ENCODE measurements around the gene MAP4K2. TPM values are rescaled to one million over a fixed set of nuclear protein-coding genes. Genes with fewer than 3 reads are reported as not detected.

Gene MAP4K2
- total RNA-seq, 1 experiment from 2014 or later, result 34.3 TPM

- Histone ChIP-seq H3K4me2 (no peak overlapping the region), H2AFZ (no peak overlapping the region), H3K36me3 (ENCODE audit: low read depth) (no peaks in the 10 kb centered on the region), H3K4me3 (no peak overlapping the region), H3K9me3 (ENCODE audit: insufficient read depth, low read depth) (no peaks in the 10 kb centered on the region), H4K20me1 (ENCODE audit: insufficient read depth) (no peaks in the 10 kb centered on the region), H3F3A (ENCODE audit: insufficient read depth, low read depth) (peaks cover 12% of the 10 kb centered on the region; the same call in 1 of the 2 replicates), H3K9me2 (ENCODE audit: insufficient read depth) (no peaks in the 10 kb centered on the region), H3K4me1 (replicated peaks; ENCODE audit: insufficient read depth) (peaks cover 13% of the 10 kb centered on the region), H3K79me2 (ENCODE audit: low read depth) (no peaks in the 10 kb centered on the region), H3K27ac (no peak overlapping the region), H3K27me3 (ENCODE audit: insufficient read depth, low read depth) (peaks cover 34% of the 10 kb centered on the region)
- intact Hi-C loops (cut with micrococcal nuclease; ENCODE audit: unreplicated experiment), result no loop called here
- CTCF ChIA-PET, result no interaction called here
- no TSS peak for BruUV-seq (replicated peaks)
- POLR2A ChIA-PET (ENCODE audit: unreplicated experiment), result interaction anchor here (0.7 kb wide), 1 partner anchor 107 kb away, joined by 3 read pairs; no protein-coding TSS in a partner anchor
- DNase-seq, result no peak
- TF ChIP-seq EZH2 (IDR thresholded peaks at IDR 0.05; ENCODE audit: low read depth) (no peak), CTCF (conservative IDR thresholded peaks at IDR 0.05) (no peak)
Measured at GRCh38 chr11:64746486-64746885, 56.5 kb downstream of the MAP4K2 start.

GRCh38 chr11:64745521-64746328 lies 57.3 kb downstream of the MAP4K2 start:
- H3K4me2 ChIP-seq, result no peak overlapping the region
- no peaks in the 10 kb centered on the region for H3K9me2 ChIP-seq (ENCODE audit: insufficient read depth)
- H3K27me3 ChIP-seq (ENCODE audit: insufficient read depth, low read depth), result peaks cover 42% of the 10 kb centered on the region
- intact Hi-C loops (cut with micrococcal nuclease; ENCODE audit: unreplicated experiment), result no loop called here
- no peaks in the 10 kb centered on the region for H3K9me3 ChIP-seq (ENCODE audit: insufficient read depth, low read depth)
- CTCF ChIA-PET, result interaction anchor here (0.6 kb wide), 1 partner anchor 1843 kb away, joined by 4 read pairs; no protein-coding TSS in a partner anchor
- no peak overlapping the region for H2AFZ ChIP-seq
- no TSS peak for BruUV-seq (replicated peaks)
- H3K27ac ChIP-seq, result no peak overlapping the region
- POLR2A ChIA-PET (ENCODE audit: unreplicated experiment), result interaction anchor here (0.7 kb wide), 1 partner anchor 106 kb away, joined by 3 read pairs; no protein-coding TSS in a partner anchor
- no peak overlapping the region for H3K4me3 ChIP-seq
- peak in 1 of 2 experiments; percentile 36 for DNase-seq
- no peaks in the 10 kb centered on the region for H3K79me2 ChIP-seq (ENCODE audit: low read depth)
- H3K4me1 ChIP-seq (replicated peaks; ENCODE audit: insufficient read depth), result peaks cover 13% of the 10 kb centered on the region
- no peaks in the 10 kb centered on the region for H4K20me1 ChIP-seq (ENCODE audit: insufficient read depth)
- TF ChIP-seq CTCF (conservative IDR thresholded peaks at IDR 0.05) (no peak), EZH2 (IDR thresholded peaks at IDR 0.05; ENCODE audit: low read depth) (no peak)
- peaks cover 12% of the 10 kb centered on the region; the same call in 1 of the 2 replicates for H3F3A ChIP-seq (ENCODE audit: insufficient read depth, low read depth)
- H3K36me3 ChIP-seq (ENCODE audit: low read depth), result no peaks in the 10 kb centered on the region

GRCh38 chr11:64745189-64745520 lies 57.9 kb downstream of the MAP4K2 start:
- Histone ChIP-seq H3K4me1 (replicated peaks; ENCODE audit: insufficient read depth) (peaks cover 13% of the 10 kb centered on the region), H2AFZ (no peak overlapping the region), H3K27ac (no peak overlapping the region), H3K9me2 (ENCODE audit: insufficient read depth) (no peaks in the 10 kb centered on the region), H3K27me3 (ENCODE audit: insufficient read depth, low read depth) (peaks cover 44% of the 10 kb centered on the region), H3K79me2 (ENCODE audit: low read depth) (no peaks in the 10 kb centered on the region), H4K20me1 (ENCODE audit: insufficient read depth) (no peaks in the 10 kb centered on the region), H3F3A (ENCODE audit: insufficient read depth, low read depth) (peaks cover 12% of the 10 kb centered on the region; the same call in 1 of the 2 replicates), H3K4me2 (no peak overlapping the region), H3K9me3 (ENCODE audit: insufficient read depth, low read depth) (no peaks in the 10 kb centered on the region), H3K36me3 (ENCODE audit: low read depth) (no peaks in the 10 kb centered on the region), H3K4me3 (no peak overlapping the region)
- intact Hi-C loops (cut with micrococcal nuclease; ENCODE audit: unreplicated experiment), result no loop called here
- TF ChIP-seq EZH2 (IDR thresholded peaks at IDR 0.05; ENCODE audit: low read depth) (0 out of 2 replicates have a peak, but pooled peaks have one; percentile 62), CTCF (conservative IDR thresholded peaks at IDR 0.05) (no peak)
- ChIA-PET POLR2A (ENCODE audit: unreplicated experiment) (no interaction called here), CTCF (interaction anchor here (0.5 to 0.6 kb wide), 3 partner anchors 64 to 1842 kb away, joined by 4 to 6 read pairs (median 4); no protein-coding TSS in a partner anchor)
- no TSS peak for BruUV-seq (replicated peaks)
- DNase-seq, result no peak
